Tibial nerve (tissue), 4 donors: Measurements from ENCODE around the gene CTSH.

Source experiments
- CTCF ChIP-seq, 5 experiments: fragments of 200-600 bp in 3 of 5; fragments of 450-650 bp in 2 of 5; sonication (generic) in 3 of 5; IDR thresholded peaks; one replicate each; pipeline ENCODE4 v1.5.1; 2016 to 2019; ENCODE audit warnings: antibody characterized with exemption in 5 of 5, mild to moderate bottlenecking in 3 of 5, moderate library complexity in 2 of 5
- EP300 ChIP-seq, 2 donors: sonication (generic); formaldehyde crosslinking; IDR thresholded peaks; one replicate each; pipeline ENCODE4 v1.6.1; 2017; ENCODE audit warnings: antibody characterized with exemption in 2 of 2, mild to moderate bottlenecking in 1 of 2
- POLR2A ChIP-seq, 2 donors: fragments of 450-650 bp; IDR thresholded peaks; one replicate each; pipeline ENCODE4 v1.6.1; 2017; ENCODE audit warnings: antibody characterized with exemption in 2 of 2, mild to moderate bottlenecking in 2 of 2, moderate library complexity in 2 of 2

GRCh38 chr15:78944202-78944625 lies 632 bp downstream of the CTSH start:
- TF ChIP-seq CTCF (IDR thresholded peaks at IDR 0.05) (no peak), POLR2A (IDR thresholded peaks at IDR 0.05) (no peak), EP300 (IDR thresholded peaks at IDR 0.05) (no peak)
